Measurements from ENCODE around the gene C12orf57.

The C12orf57 gene

DNA sequence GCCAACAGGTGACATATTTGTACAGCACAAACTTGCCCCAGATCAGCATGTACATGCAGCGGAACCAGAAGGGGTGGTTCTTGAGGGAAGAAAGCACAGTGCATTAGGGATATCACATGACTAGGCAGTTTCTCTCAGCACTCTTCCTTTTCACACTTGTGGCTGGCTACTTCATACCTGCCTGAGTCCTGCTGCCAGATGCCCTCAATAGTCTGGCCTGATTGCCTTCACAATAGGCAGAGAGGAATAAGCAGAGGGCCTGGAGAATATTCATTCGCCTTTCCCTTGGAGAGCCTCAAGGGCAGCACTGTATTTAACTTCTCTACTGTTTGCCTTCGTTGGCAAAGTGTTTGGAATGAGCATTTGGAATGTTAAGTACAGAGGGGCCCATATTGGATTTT is 34.8 kb downstream of the C12orf57 start:
- no peaks in the 10 kb centered on the region for H3K79me2 ChIP-seq (ENCODE audit: insufficient read depth, low read length)
- no peaks in the 10 kb centered on the region for H4K20me1 ChIP-seq (ENCODE audit: insufficient read depth, low read length)
- no peaks in the 10 kb centered on the region for H3K9me2 ChIP-seq (ENCODE audit: low read depth, low read length)
- H3K9ac ChIP-seq (ENCODE audit: low read length): no peak overlapping the region
- H3K9me3 ChIP-seq (ENCODE audit: low read length): no peaks in the 10 kb centered on the region
- no peak overlapping the region for H3K4me3 ChIP-seq (ENCODE audit: low read depth, low read length, poor library complexity, severe bottlenecking)
- H3K36me3 ChIP-seq (ENCODE audit: insufficient read depth, low read length): peaks cover 96% of the 10 kb centered on the region
- no peak overlapping the region for H2AFZ ChIP-seq (ENCODE audit: low read length)
- no peaks in the 10 kb centered on the region for H3K27me3 ChIP-seq (ENCODE audit: insufficient read depth, low read length)
- no peak overlapping the region for H3K27ac ChIP-seq (ENCODE audit: low read depth, low read length, poor library complexity, severe bottlenecking)
- H3F3A ChIP-seq (ENCODE audit: insufficient read depth, low read length): no peaks in the 10 kb centered on the region
- no peaks in the 10 kb centered on the region for H3K4me1 ChIP-seq (ENCODE audit: insufficient read depth, low read length, severe bottlenecking)
- TF ChIP-seq, protein P1, sequence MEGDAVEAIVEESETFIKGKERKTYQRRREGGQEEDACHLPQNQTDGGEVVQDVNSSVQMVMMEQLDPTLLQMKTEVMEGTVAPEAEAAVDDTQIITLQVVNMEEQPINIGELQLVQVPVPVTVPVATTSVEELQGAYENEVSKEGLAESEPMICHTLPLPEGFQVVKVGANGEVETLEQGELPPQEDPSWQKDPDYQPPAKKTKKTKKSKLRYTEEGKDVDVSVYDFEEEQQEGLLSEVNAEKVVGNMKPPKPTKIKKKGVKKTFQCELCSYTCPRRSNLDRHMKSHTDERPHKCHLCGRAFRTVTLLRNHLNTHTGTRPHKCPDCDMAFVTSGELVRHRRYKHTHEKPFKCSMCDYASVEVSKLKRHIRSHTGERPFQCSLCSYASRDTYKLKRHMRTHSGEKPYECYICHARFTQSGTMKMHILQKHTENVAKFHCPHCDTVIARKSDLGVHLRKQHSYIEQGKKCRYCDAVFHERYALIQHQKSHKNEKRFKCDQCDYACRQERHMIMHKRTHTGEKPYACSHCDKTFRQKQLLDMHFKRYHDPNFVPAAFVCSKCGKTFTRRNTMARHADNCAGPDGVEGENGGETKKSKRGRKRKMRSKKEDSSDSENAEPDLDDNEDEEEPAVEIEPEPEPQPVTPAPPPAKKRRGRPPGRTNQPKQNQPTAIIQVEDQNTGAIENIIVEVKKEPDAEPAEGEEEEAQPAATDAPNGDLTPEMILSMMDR (IDR thresholded peaks at IDR 0.05; ENCODE audit: low read length): no peak
- no peak for TF ChIP-seq EZH2 (IDR thresholded peaks at IDR 0.05; ENCODE audit: borderline replicate concordance, low read length)
- no peak overlapping the region for H3K4me2 ChIP-seq (ENCODE audit: low read length)

DNA sequence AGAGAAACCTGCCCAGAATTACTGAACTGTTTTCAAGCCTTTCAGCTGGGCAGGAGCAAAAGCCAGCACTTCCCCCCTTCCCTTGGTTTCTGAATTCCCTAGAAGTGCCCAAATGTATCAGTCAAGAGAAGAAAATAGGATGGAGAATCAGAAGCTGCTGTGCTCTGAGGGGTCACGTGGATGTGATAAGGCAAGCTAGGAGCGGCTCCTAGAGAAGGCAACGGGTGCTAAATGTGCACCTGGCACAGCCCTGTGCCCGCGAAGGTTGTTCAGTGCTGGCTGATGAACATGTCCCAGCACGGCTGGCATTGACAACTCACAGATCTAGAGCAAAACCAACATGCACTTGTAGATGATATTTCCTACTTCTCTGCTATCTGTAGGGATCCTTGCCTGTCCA is 35.2 kb downstream of the C12orf57 start:
- Histone ChIP-seq H3K4me3 (ENCODE audit: low read depth, low read length, poor library complexity, severe bottlenecking) (no peak overlapping the region), H3K79me2 (ENCODE audit: insufficient read depth, low read length) (no peaks in the 10 kb centered on the region), H3F3A (ENCODE audit: insufficient read depth, low read length) (no peaks in the 10 kb centered on the region), H3K9me2 (ENCODE audit: low read depth, low read length) (no peaks in the 10 kb centered on the region), H3K27ac (ENCODE audit: low read depth, low read length, poor library complexity, severe bottlenecking) (no peak overlapping the region), H3K9ac (ENCODE audit: low read length) (no peak overlapping the region), H3K4me2 (ENCODE audit: low read length) (no peak overlapping the region), H3K9me3 (ENCODE audit: low read length) (no peaks in the 10 kb centered on the region), H4K20me1 (ENCODE audit: insufficient read depth, low read length) (no peaks in the 10 kb centered on the region), H3K36me3 (ENCODE audit: insufficient read depth, low read length) (peaks cover 96% of the 10 kb centered on the region), H3K4me1 (ENCODE audit: insufficient read depth, low read length, severe bottlenecking) (no peaks in the 10 kb centered on the region), H3K27me3 (ENCODE audit: insufficient read depth, low read length) (no peaks in the 10 kb centered on the region), H2AFZ (ENCODE audit: low read length) (no peak overlapping the region)
- no peak for TF ChIP-seq EZH2 (IDR thresholded peaks at IDR 0.05; ENCODE audit: borderline replicate concordance, low read length)
- TF ChIP-seq, protein P1 (IDR thresholded peaks at IDR 0.05; ENCODE audit: low read length): no peak

DNA sequence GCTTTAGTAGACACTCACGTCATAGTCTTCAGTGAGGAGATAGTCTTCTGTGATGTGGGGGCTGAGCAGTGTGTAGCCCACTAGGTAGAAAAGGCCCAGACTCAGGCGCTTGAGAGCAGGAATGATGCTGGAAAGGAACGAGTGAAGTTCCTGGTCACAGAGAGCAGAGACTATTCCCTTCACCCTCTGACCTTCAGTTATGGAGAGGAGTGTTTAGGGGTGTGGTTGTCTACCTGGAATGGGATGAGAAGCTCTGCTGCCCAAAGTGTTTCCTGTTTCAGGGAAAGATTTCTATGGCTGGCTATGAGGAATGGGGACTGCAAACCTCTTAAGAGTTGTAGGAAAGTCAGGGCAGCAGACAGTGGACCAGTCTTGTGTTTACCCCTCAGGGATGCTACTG is 35.6 kb downstream of the C12orf57 start:
- Histone ChIP-seq H4K20me1 (ENCODE audit: insufficient read depth, low read length) (no peaks in the 10 kb centered on the region), H3K9me2 (ENCODE audit: low read depth, low read length) (no peaks in the 10 kb centered on the region), H3K9me3 (ENCODE audit: low read length) (no peaks in the 10 kb centered on the region), H3K9ac (ENCODE audit: low read length) (no peak overlapping the region), H3K4me2 (ENCODE audit: low read length) (no peak overlapping the region), H3F3A (ENCODE audit: insufficient read depth, low read length) (no peaks in the 10 kb centered on the region), H3K36me3 (ENCODE audit: insufficient read depth, low read length) (peaks cover 96% of the 10 kb centered on the region), H2AFZ (ENCODE audit: low read length) (no peak overlapping the region), H3K27ac (ENCODE audit: low read depth, low read length, poor library complexity, severe bottlenecking) (no peak overlapping the region), H3K4me1 (ENCODE audit: insufficient read depth, low read length, severe bottlenecking) (no peaks in the 10 kb centered on the region), H3K79me2 (ENCODE audit: insufficient read depth, low read length) (no peaks in the 10 kb centered on the region), H3K27me3 (ENCODE audit: insufficient read depth, low read length) (no peaks in the 10 kb centered on the region), H3K4me3 (ENCODE audit: low read depth, low read length, poor library complexity, severe bottlenecking) (no peak overlapping the region)
- no peak for TF ChIP-seq EZH2 (IDR thresholded peaks at IDR 0.05; ENCODE audit: borderline replicate concordance, low read length)
- TF ChIP-seq, protein P1 (IDR thresholded peaks at IDR 0.05; ENCODE audit: low read length): no peak
